OCI-LY7 (cell line): ENCODE measurements around the gene RBM46. TPM values are rescaled to one million over a fixed set of nuclear protein-coding genes. Genes with fewer than 3 reads are reported as not detected.

ENCODE experiments used
- BruUV-seq: library from RNA; stranded (reverse); fragments of 400-500 nt; replicated peaks from 2 replicates; lab custom pipeline; 2021; lab: Mats Ljungman, UMichigan
- CTCF ChIA-PET: fragments of 300-600 bp; sonication (Branson Sonifier 250); formaldehyde crosslinking; loops from one replicate; lab custom pipeline; 2022; ENCODE audit warnings: antibody characterized with exemption; ENCODE audit not compliant: unreplicated experiment; lab: Charles Lee
- POLR2A ChIA-PET: fragments of 300-600 bp; sonication (Branson Sonifier 250); formaldehyde crosslinking; loops from one replicate; lab custom pipeline; 2022; ENCODE audit warnings: antibody characterized with exemption; lab: Charles Lee
- DNase-seq: peaks from one replicate; pipeline ENCODE4 v3.0.0-alpha.2; 2015; ENCODE audit warnings: low spot score
- H2AFZ ChIP-seq: fragments of 200-600 bp; sonication (generic), shearing (Covaris generic); 2 replicates; pipeline ENCODE4 v1.6.1; 2014; ENCODE audit warnings: mild to moderate bottlenecking, antibody characterized with exemption, low read length, moderate library complexity
- H3K27ac ChIP-seq: fragments of 200-600 bp; sonication (generic); 2 replicates; pipeline ENCODE4 v1.5.1; 2014; ENCODE audit warnings: mixed run types, low read depth, mild to moderate bottlenecking, moderate library complexity, low read length, inconsistent platforms; ENCODE audit not compliant: poor library complexity, severe bottlenecking
- H3K36me3 ChIP-seq: fragments of 200-600 bp; sonication (generic); 2 replicates; pipeline ENCODE4 v1.6.1; 2014; ENCODE audit warnings: mild to moderate bottlenecking, antibody characterized with exemption, low read length, moderate library complexity, mixed read lengths; ENCODE audit not compliant: insufficient read depth
- H3K4me1 ChIP-seq: fragments of 200-600 bp; sonication (generic); 2 replicates; pipeline ENCODE4 v1.5.1; 2014; ENCODE audit warnings: mild to moderate bottlenecking, low read length; ENCODE audit not compliant: insufficient read depth, poor library complexity, severe bottlenecking
- H3K4me2 ChIP-seq: fragments of 200-600 bp; sonication (generic); 2 replicates; pipeline ENCODE4 v1.6.1; 2014; ENCODE audit warnings: mild to moderate bottlenecking, low read length
- H3K4me3 ChIP-seq: fragments of 200-600 bp; sonication (generic); 2 replicates; pipeline ENCODE4 v1.5.1; 2014; ENCODE audit warnings: mild to moderate bottlenecking, low read depth, low read length; ENCODE audit not compliant: poor library complexity, severe bottlenecking
- H3K79me2 ChIP-seq: fragments of 200-600 bp; sonication (generic); 2 replicates; pipeline ENCODE4 v1.6.1; 2016; ENCODE audit warnings: low read depth, mild to moderate bottlenecking, low read length, moderate library complexity, mixed read lengths; ENCODE audit not compliant: insufficient read depth
- H3K9me2 ChIP-seq: fragments of 200-600 bp; sonication (generic); 2 replicates; pipeline ENCODE4 v1.6.1; 2016; ENCODE audit warnings: mild to moderate bottlenecking, low read length, mixed read lengths; ENCODE audit not compliant: insufficient read depth
- H3K9me3 ChIP-seq: fragments of 200-600 bp; sonication (generic); 2 replicates; pipeline ENCODE4 v1.6.1; 2014; ENCODE audit warnings: mild to moderate bottlenecking, mixed run types, low read length, mixed read lengths
- H4K20me1 ChIP-seq: fragments of 200-600 bp; sonication (generic); 2 replicates; pipeline ENCODE4 v1.6.1; 2014; ENCODE audit warnings: mild to moderate bottlenecking, antibody characterized with exemption, low read length, moderate library complexity, mixed read lengths; ENCODE audit not compliant: insufficient read depth
- EZH2phosphoT487 ChIP-seq: fragments of 200-600 bp; sonication (generic); IDR thresholded peaks from 2 replicates; pipeline ENCODE4 v1.6.1; 2018; ENCODE audit warnings: low read depth, borderline replicate concordance, mild to moderate bottlenecking, mixed run types, antibody characterized with exemption, low read length, moderate library complexity, mixed read lengths
- intact Hi-C: fragments of 100-400 bp; cut with micrococcal nuclease; formaldehyde crosslinking; loops from one replicate; pipeline ENCODE4 v1.10.0; 2022; ENCODE audit not compliant: unreplicated experiment
- total RNA-seq, 2 experiments: library from RNA; depleted of rRNA in 1 of 2; stranded (reverse); fragments of >200 nt in 1 of 2; shearing (Covaris generic) in 1 of 2; gene quantifications; 2 replicates each; pipeline ENCODE4 v1.2.3, GENCODE V29; 2014 to 2022
- TF ChIP-seq, protein P1 (sequence below): fragments of 200-600 bp; sonication (generic); conservative IDR thresholded peaks from 2 replicates; pipeline ENCODE4 v1.5.1; 2014; ENCODE audit warnings: mild to moderate bottlenecking, antibody characterized with exemption, low read length, moderate library complexity, mixed read lengths

Gene RBM46
- total RNA-seq, 2 experiments from 2014 or later = not detected

DNA sequence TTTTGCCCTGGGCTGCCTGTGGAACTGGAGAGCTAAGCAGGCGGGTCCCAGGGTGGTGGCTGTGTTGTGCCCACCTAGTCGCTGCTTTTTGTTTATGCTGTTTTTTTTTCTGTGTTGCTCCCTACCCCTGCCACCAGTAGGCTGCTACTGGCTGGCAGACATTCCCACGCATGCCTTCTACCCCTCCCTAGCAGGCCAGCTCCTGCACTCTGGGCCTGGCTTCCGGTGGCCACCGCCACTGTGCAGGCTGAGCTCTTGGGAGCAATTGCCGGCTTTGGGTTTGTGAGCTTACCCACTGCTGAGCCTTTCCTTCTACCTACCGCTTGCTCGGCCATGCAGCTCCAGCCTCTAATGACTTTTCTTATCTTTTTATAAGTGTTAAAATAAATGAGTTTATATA lies 57.6 kb downstream of the RBM46 start:
- Histone ChIP-seq H4K20me1 (no peaks in the 10 kb centered on the region), H3K9me3 (no peaks in the 10 kb centered on the region), H3K9me2 (no peaks in the 10 kb centered on the region), H2AFZ (no peak overlapping the region), H3K4me1 (no peaks in the 10 kb centered on the region), H3K36me3 (no peaks in the 10 kb centered on the region), H3K4me3 (no peak overlapping the region), H3K27ac (no peak overlapping the region), H3K4me2 (no peak overlapping the region), H3K79me2 (no peaks in the 10 kb centered on the region)
- ChIA-PET POLR2A (interaction anchor here (0.7 kb wide), 1 partner anchor 59 kb away, joined by 3 read pairs; no protein-coding TSS in a partner anchor), CTCF (no interaction called here)
- intact Hi-C loops = no loop called here
- TF ChIP-seq, protein P1, sequence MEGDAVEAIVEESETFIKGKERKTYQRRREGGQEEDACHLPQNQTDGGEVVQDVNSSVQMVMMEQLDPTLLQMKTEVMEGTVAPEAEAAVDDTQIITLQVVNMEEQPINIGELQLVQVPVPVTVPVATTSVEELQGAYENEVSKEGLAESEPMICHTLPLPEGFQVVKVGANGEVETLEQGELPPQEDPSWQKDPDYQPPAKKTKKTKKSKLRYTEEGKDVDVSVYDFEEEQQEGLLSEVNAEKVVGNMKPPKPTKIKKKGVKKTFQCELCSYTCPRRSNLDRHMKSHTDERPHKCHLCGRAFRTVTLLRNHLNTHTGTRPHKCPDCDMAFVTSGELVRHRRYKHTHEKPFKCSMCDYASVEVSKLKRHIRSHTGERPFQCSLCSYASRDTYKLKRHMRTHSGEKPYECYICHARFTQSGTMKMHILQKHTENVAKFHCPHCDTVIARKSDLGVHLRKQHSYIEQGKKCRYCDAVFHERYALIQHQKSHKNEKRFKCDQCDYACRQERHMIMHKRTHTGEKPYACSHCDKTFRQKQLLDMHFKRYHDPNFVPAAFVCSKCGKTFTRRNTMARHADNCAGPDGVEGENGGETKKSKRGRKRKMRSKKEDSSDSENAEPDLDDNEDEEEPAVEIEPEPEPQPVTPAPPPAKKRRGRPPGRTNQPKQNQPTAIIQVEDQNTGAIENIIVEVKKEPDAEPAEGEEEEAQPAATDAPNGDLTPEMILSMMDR = no peak
- no peak for TF ChIP-seq EZH2phosphoT487
- no peak for DNase-seq
- BruUV-seq = no TSS peak

DNA sequence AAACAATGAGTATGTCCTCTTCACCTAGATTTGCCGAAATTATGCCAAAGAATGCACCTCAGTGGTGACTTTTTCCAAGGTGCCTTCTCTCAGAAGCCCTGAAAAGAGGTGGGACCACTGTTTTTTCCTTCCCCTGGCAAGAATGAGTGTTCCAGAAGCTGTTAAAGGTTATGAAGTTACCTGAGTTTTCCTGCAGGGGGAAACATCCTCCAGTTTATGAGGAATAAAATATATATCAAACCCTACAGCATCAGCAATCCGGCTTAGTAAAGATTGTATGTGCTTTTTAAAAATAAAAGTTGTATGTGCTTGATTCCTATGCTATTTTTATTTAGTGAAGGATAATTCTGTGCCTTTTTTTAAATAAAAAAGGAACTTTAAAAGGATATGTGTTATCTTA lies 73.3 kb downstream of the RBM46 start:
- no peaks in the 10 kb centered on the region for H4K20me1 ChIP-seq
- no peak overlapping the region for H3K4me2 ChIP-seq
- no peak overlapping the region for H2AFZ ChIP-seq
- ChIA-PET POLR2A (interaction anchor here (0.7 kb wide), 1 partner anchor 12 kb away, joined by 3 read pairs; no protein-coding TSS in a partner anchor), CTCF (no interaction called here)
- BruUV-seq = no TSS peak
- H3K27ac ChIP-seq = no peak overlapping the region
- H3K4me1 ChIP-seq = no peaks in the 10 kb centered on the region
- no peak for DNase-seq
- no peak overlapping the region for H3K4me3 ChIP-seq
- H3K79me2 ChIP-seq = no peaks in the 10 kb centered on the region
- no peaks in the 10 kb centered on the region for H3K9me3 ChIP-seq
- TF ChIP-seq EZH2phosphoT487 = no peak
- TF ChIP-seq, protein P1 = peak; percentile 28; the same call in 1 of the 2 replicates
- H3K9me2 ChIP-seq = no peaks in the 10 kb centered on the region
- intact Hi-C loops = no loop called here
- no peaks in the 10 kb centered on the region for H3K36me3 ChIP-seq

DNA sequence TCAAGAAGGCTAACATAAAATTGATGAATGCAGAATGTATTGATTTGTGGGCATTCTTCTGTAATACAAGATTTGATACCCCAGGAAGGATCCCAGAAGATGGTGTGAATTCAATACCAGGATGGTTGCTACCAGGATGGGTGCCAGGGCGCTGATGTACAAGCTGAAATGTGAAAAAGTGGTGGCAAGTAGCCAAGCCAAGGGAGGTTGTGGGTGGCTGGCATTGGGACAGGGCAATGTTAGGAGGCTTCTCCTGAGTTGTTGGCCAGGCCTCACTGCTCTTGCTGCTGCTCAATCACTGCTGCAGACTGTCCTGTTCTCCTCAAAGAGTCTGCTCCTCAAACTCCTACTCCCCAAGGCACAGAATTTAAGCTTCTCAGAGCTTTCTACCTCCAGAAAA lies 77.1 kb downstream of the RBM46 start:
- intact Hi-C loops = no loop called here
- Histone ChIP-seq H3K79me2 (no peaks in the 10 kb centered on the region), H3K4me3 (no peak overlapping the region), H3K4me1 (no peaks in the 10 kb centered on the region), H4K20me1 (no peaks in the 10 kb centered on the region), H3K4me2 (no peak overlapping the region), H2AFZ (no peak overlapping the region), H3K9me2 (no peaks in the 10 kb centered on the region), H3K27ac (no peak overlapping the region), H3K36me3 (no peaks in the 10 kb centered on the region), H3K9me3 (no peaks in the 10 kb centered on the region)
- CTCF ChIA-PET = no interaction called here
- DNase-seq = no peak
- TF ChIP-seq, protein P1 = no peak
- no TSS peak for BruUV-seq
- POLR2A ChIA-PET = interaction anchor here (0.6 kb wide), 2 partner anchors 131 to 690 kb away, joined by 4 read pairs; no protein-coding TSS in a partner anchor
